ENCODE results near the gene PEX5L. TPM values are rescaled to one million over a fixed set of nuclear protein-coding genes. Genes with fewer than 3 reads are reported as not detected.

The PEX5L gene
- polyA plus RNA-seq, 2 of the 4 experiments (the other 2 are of a cell fraction), result 0.06 to 0.08 TPM

- Histone ChIP-seq H3K4me1 (no peaks in the 10 kb centered on the region), H3K4me3 (no peak overlapping the region), H3K9me3 (no peaks in the 10 kb centered on the region), H3K4me2 (no peak overlapping the region), H3K27ac (no peak overlapping the region)
- ATAC-seq, result no peak
- POLR2A ChIA-PET, result no interaction called here
- TF ChIP-seq MAZ (IDR thresholded peaks at IDR 0.05; ENCODE audit: borderline replicate concordance, low read depth, low read length) (no peak), PBX3 (IDR thresholded peaks at IDR 0.05) (no peak)
- no peak for FAIRE-seq
- 33% methylated on average over 2 of the region's 2 CpGs for WGBS (ENCODE audit: missing lambda C conversion rate)
- no peak for DNase-seq (ENCODE audit: low read depth in 1 of 2, low spot score in 1 of 2)
- CTCF ChIA-PET, result interaction anchor here (1.0 kb wide), 1 partner anchor 10 kb away, joined by 3 read pairs; no protein-coding TSS in a partner anchor
Observed at GRCh38 chr3:179837374-179837773, 199.4 kb downstream of the PEX5L start.

- CTCF ChIA-PET, result no interaction called here
Observed at GRCh38 chr3:179833294-179833693, 203.4 kb downstream of the PEX5L start.

GRCh38 chr3:179832333-179832854 is 204.3 kb downstream of the PEX5L start:
- no peaks in the 10 kb centered on the region for H3K4me1 ChIP-seq
- H3K9me3 ChIP-seq, result no peaks in the 10 kb centered on the region
- H3K27ac ChIP-seq, result no peak overlapping the region
- 19% methylated on average over 3 of the region's 3 CpGs for WGBS (ENCODE audit: missing lambda C conversion rate)
- TF ChIP-seq FOSL2 (IDR thresholded peaks at IDR 0.05), result no peak
- no peak for TF ChIP-seq FOSL2 (CRISPR knock-in tag; IDR thresholded peaks at IDR 0.05)
- TF ChIP-seq HOXB5 (CRISPR knock-in tag; IDR thresholded peaks at IDR 0.05), result no peak
- no peak for TF ChIP-seq JUNB (IDR thresholded peaks at IDR 0.05)
- no peak for TF ChIP-seq RCOR1 (IDR thresholded peaks at IDR 0.05; ENCODE audit: low read depth, low read length)
- CTCF ChIA-PET, result no interaction called here
- no peak for DNase-seq (ENCODE audit: low read depth in 1 of 2, low spot score in 1 of 2)
- H3K4me3 ChIP-seq, result no peak overlapping the region
- no peak for FAIRE-seq
- POLR2A ChIA-PET, result no interaction called here
- ATAC-seq, result no peak
- H3K4me2 ChIP-seq, result no peak overlapping the region

More at GRCh38 chr3:179833294-179833693, 203.4 kb downstream of the PEX5L start:
- H3K9me3 ChIP-seq, result no peaks in the 10 kb centered on the region
- POLR2A ChIA-PET, result no interaction called here
- TF ChIP-seq TFCP2L1 (CRISPR knock-in tag; IDR thresholded peaks at IDR 0.05) (no peak), BCL3 (IDR thresholded peaks at IDR 0.05) (no peak), JUNB (IDR thresholded peaks at IDR 0.05) (no peak), RNF2 (IDR thresholded peaks at IDR 0.05; ENCODE audit: borderline replicate concordance, low read depth) (no peak), KDM1A (IDR thresholded peaks at IDR 0.05; ENCODE audit: low read depth) (no peak), ZC3H11A (IDR thresholded peaks at IDR 0.05) (no peak), HES2 (IDR thresholded peaks at IDR 0.05) (no peak), HEYL (CRISPR knock-in tag; IDR thresholded peaks at IDR 0.05) (no peak), FOSB (CRISPR knock-in tag; IDR thresholded peaks at IDR 0.05) (no peak), CHD2 (IDR thresholded peaks at IDR 0.05; ENCODE audit: low read length, partially characterized antibody) (no peak)
- no peaks in the 10 kb centered on the region for H3K4me1 ChIP-seq
- no peak overlapping the region for H3K27ac ChIP-seq
- DNase-seq (ENCODE audit: low read depth in 1 of 2, low spot score in 1 of 2), result no peak
- no peak for FAIRE-seq
- no peak overlapping the region for H3K4me3 ChIP-seq
- no peak for ATAC-seq
- H3K4me2 ChIP-seq, result no peak overlapping the region

GRCh38 chr3:179829401-179829800 is 207.3 kb downstream of the PEX5L start:
- ChIA-PET CTCF (interaction anchor here (0.6 kb wide), 1 partner anchor 185 kb away, joined by 3 read pairs; no protein-coding TSS in a partner anchor), POLR2A (no interaction called here)
- no peak overlapping the region for H3K4me2 ChIP-seq
- DNase-seq (ENCODE audit: low read depth in 1 of 2, low spot score in 1 of 2) (no peak), ATAC-seq (no peak), FAIRE-seq (no peak)
- TF ChIP-seq HOXB5 (CRISPR knock-in tag; IDR thresholded peaks at IDR 0.05), result no peak
- no peak for TF ChIP-seq CEBPB (IDR thresholded peaks at IDR 0.05)
- TF ChIP-seq EP300 (IDR thresholded peaks at IDR 0.05), result no peak
- no peak for TF ChIP-seq HMGXB4 (CRISPR knock-in tag; IDR thresholded peaks at IDR 0.05; ENCODE audit: borderline replicate concordance)
- no peak for TF ChIP-seq KDM5A (IDR thresholded peaks at IDR 0.05)
- no peak for TF ChIP-seq CHD4 (IDR thresholded peaks at IDR 0.05; ENCODE audit: borderline replicate concordance)
- no peak for TF ChIP-seq FOSL2 (IDR thresholded peaks at IDR 0.05)
- TF ChIP-seq FOSL2 (CRISPR knock-in tag; IDR thresholded peaks at IDR 0.05), result no peak
- no peak for TF ChIP-seq POLR2A (IDR thresholded peaks at IDR 0.05; ENCODE audit: low read length)
- no peak for TF ChIP-seq FOSB (CRISPR knock-in tag; IDR thresholded peaks at IDR 0.05)
- H3K4me3 ChIP-seq, result no peak overlapping the region
- H3K4me1 ChIP-seq, result no peaks in the 10 kb centered on the region
- H3K27ac ChIP-seq, result no peak overlapping the region
- no peaks in the 10 kb centered on the region for H3K9me3 ChIP-seq
- WGBS (ENCODE audit: missing lambda C conversion rate), result 29% methylated on average over 5 of the region's 5 CpGs

All from A549 (cell line).